ENCODE results near the gene AP5Z1. TPM values are rescaled to one million over a fixed set of nuclear protein-coding genes. Genes with fewer than 3 reads are reported as not detected.
A peak's percentile ranks its signal among the peaks of the same experiment; 100 is the strongest.

The AP5Z1 gene
- total RNA-seq, 4 donors from 2014 or later, result 13.0 to 33.9 (median 26.8) TPM

DNA sequence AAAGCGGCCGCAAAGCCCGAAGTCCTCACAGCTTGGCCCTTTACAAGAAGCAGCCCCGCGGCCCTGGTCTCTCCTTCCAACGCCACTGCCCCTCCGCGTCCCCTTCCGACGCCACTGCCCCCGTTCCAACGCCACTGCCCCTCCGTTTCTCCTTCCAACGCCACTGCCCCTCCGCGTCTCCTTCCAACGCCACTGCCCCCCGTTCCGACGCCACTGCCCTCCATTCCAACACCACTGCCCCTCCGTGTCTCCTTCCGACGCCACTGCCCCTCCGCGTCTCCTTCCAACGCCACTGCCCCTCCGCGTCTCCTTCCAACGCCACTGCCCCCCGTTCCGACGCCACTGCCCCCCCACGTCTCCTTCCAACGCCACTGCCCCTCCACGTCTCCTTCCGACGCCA, 33.1 kb downstream of the AP5Z1 start:
- Histone ChIP-seq H3K27me3 (peaks cover 49% of the 10 kb centered on the region), H3K4me3 (no peak overlapping the region), H3K27ac (no peak overlapping the region), H3K9me3 (peaks cover 0 to 9% (median 0%) of the 10 kb centered on the region in 3 donors), H3K4me1 (peaks cover 0 to 6% (median 0%) of the 10 kb centered on the region in 3 donors), H3K36me3 (peaks cover 0 to 17% of the 10 kb centered on the region in 2 donors)
- 64 to 81% methylated on average over 22 to 29 of the region's 37 CpGs for WGBS, 2 donors (ENCODE audit: low coverage in 1 of 2)
- ATAC-seq, result no peak
- TF ChIP-seq, protein P1, sequence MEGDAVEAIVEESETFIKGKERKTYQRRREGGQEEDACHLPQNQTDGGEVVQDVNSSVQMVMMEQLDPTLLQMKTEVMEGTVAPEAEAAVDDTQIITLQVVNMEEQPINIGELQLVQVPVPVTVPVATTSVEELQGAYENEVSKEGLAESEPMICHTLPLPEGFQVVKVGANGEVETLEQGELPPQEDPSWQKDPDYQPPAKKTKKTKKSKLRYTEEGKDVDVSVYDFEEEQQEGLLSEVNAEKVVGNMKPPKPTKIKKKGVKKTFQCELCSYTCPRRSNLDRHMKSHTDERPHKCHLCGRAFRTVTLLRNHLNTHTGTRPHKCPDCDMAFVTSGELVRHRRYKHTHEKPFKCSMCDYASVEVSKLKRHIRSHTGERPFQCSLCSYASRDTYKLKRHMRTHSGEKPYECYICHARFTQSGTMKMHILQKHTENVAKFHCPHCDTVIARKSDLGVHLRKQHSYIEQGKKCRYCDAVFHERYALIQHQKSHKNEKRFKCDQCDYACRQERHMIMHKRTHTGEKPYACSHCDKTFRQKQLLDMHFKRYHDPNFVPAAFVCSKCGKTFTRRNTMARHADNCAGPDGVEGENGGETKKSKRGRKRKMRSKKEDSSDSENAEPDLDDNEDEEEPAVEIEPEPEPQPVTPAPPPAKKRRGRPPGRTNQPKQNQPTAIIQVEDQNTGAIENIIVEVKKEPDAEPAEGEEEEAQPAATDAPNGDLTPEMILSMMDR (IDR thresholded peaks at IDR 0.05), result no peak
- TF ChIP-seq EP300 (IDR thresholded peaks at IDR 0.05) (no peak), POLR2AphosphoS5 (IDR thresholded peaks at IDR 0.05) (no peak), POLR2A (IDR thresholded peaks at IDR 0.05) (no peak)

DNA sequence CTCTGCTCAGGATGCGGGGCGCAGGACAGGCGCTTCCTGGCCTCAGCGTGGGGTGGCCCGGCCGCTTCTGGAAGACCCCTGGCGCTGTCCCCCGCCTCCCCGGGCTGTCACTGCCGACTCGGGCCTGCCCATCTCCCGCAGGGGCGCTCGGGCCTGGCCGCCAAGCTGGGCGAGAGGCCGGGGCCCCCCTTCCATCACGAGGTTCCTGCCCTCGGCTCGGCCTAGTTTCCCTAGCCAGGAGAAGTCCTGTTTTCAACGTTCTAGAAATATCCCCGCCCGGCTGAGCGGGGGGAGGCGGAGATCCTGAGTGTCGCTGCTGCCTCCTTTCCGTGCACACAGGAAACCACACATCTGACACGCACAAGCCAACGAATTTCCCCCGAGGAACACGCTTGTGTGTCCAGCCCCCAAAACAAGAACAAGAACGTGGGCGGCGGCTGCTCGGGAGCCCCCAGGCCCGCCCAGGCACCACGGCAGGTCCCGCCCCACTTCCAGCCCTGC, 33.7 kb downstream of the AP5Z1 start:
- TF ChIP-seq, protein P1 (IDR thresholded peaks at IDR 0.05), result no peak
- no peak for TF ChIP-seq POLR2A (IDR thresholded peaks at IDR 0.05)
- TF ChIP-seq EP300 (IDR thresholded peaks at IDR 0.05), result no peak
- TF ChIP-seq POLR2AphosphoS5 (IDR thresholded peaks at IDR 0.05), result no peak
- ATAC-seq, result no peak
- peak overlapping the region in 1 of 4 donors; percentile 51 for H3K27ac ChIP-seq

DNA sequence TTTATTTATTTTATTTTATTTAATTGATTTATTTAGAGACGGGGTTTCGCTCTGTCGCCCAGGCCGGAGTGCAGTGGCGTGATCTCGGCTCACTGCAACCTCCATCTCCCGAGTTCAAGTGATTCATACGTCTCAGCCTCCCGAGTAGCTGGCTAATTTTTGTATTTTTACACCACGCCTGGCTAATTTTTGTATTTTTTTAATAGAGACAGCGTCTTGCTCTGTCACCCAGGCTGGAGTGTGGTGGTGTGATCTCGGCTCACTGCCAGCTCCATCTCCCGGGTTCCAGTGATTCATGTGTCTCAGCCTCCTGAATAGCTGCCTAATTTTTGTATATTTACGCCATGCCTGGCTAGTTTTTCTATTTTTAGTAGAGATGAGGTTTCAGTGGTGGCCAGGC, 34.2 kb downstream of the AP5Z1 start:
- TF ChIP-seq, protein P1 (IDR thresholded peaks at IDR 0.05), result no peak
- TF ChIP-seq POLR2AphosphoS5 (IDR thresholded peaks at IDR 0.05) (no peak), POLR2A (IDR thresholded peaks at IDR 0.05) (no peak), EP300 (IDR thresholded peaks at IDR 0.05) (no peak)
- peaks cover 39% of the 10 kb centered on the region for H3K27me3 ChIP-seq
- H3K36me3 ChIP-seq, result peaks cover 0 to 28% of the 10 kb centered on the region in 2 donors
- 76 to 85% methylated on average over 5 to 13 of the region's 14 CpGs for WGBS, 2 donors (ENCODE audit: low coverage in 1 of 2)
- peak overlapping the region in 1 of 2 donors; percentile 27 for H3K4me3 ChIP-seq
- H3K27ac ChIP-seq, result no peak overlapping the region
- H3K4me1 ChIP-seq, result peaks cover 0 to 6% (median 0%) of the 10 kb centered on the region in 3 donors
- no peak for ATAC-seq
- H3K9me3 ChIP-seq, result peaks cover 0 to 9% (median 0%) of the 10 kb centered on the region in 3 donors

More for the DNA sequence above, 33.7 kb downstream of the AP5Z1 start:
- WGBS, 2 donors (ENCODE audit: low coverage in 1 of 2), result 84 to 97% methylated on average over 8 to 13 of the region's 38 CpGs
- Histone ChIP-seq H3K27me3 (peaks cover 43% of the 10 kb centered on the region), H3K4me3 (peak overlapping the region in 1 of 2 donors; percentile 27), H3K36me3 (peaks cover 0 to 22% of the 10 kb centered on the region in 2 donors), H3K4me1 (peaks cover 0 to 6% (median 0%) of the 10 kb centered on the region in 3 donors), H3K9me3 (peaks cover 0 to 9% (median 0%) of the 10 kb centered on the region in 3 donors)

DNA sequence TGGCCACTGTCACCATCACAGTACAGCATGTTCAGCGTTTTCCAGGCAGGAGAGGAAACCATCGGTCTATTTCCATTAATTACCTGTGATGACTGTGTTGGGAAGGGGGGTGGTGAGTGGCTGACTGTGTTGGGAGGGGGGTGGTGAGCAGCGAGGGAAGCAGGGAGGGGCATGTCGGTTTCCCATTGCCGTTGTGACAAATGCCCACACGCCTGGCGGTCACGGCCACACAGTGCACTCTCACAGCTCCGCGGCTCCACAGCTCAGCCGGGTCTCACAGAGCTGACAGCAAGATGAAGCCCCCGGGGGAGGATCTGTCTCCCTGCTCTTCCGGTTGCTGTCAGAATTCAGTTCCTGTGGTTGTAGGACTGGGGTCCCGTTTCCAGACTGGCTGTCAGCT, 39.0 kb downstream of the AP5Z1 start:
- 67% methylated on average over 8 to 10 of the region's 14 CpGs for WGBS, 2 donors (ENCODE audit: low coverage in 1 of 2)
- no peak for TF ChIP-seq POLR2A (IDR thresholded peaks at IDR 0.05)
- TF ChIP-seq EP300 (IDR thresholded peaks at IDR 0.05), result no peak
- TF ChIP-seq, protein P1 (IDR thresholded peaks at IDR 0.05), result no peak
- TF ChIP-seq POLR2AphosphoS5 (IDR thresholded peaks at IDR 0.05), result no peak
- Histone ChIP-seq H3K36me3 (peaks cover 0 to 54% of the 10 kb centered on the region in 2 donors), H3K4me3 (no peak overlapping the region), H3K27me3 (peaks cover 32% of the 10 kb centered on the region), H3K4me1 (no peaks in the 10 kb centered on the region), H3K9me3 (peaks cover 0 to 9% (median 0%) of the 10 kb centered on the region in 3 donors), H3K27ac (no peak overlapping the region)
- no peak for ATAC-seq

DNA sequence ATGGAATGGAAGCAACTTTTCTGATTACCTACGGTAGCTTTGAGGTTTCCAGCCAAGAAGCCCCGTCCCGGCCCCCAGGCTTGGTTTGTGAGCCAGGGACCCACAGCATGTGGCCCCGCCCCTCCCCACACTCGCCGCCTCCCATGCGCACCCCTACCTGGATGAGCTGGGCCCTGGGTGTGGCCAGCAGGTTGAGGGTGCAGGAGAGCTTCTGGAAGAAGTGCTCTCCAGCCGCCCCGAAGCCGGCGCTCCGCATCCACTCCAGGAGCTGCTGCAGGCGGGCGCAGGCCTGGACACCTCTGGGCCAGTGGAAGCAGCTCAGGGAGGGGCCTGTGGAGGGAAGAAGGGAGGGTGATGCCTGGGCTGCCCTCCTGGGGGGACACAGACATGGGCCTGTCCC, 39.7 kb downstream of the AP5Z1 start:
- Histone ChIP-seq H3K4me3 (no peak overlapping the region), H3K4me1 (peaks cover 0 to 3% (median 0%) of the 10 kb centered on the region in 3 donors), H3K27ac (no peak overlapping the region), H3K9me3 (peaks cover 0 to 9% (median 0%) of the 10 kb centered on the region in 3 donors), H3K27me3 (peaks cover 33% of the 10 kb centered on the region), H3K36me3 (peaks cover 0 to 54% of the 10 kb centered on the region in 2 donors)
- no CpG with 5 or more reads among the region's 14 CpGs for WGBS, 2 donors (ENCODE audit: low coverage in 1 of 2)
- TF ChIP-seq POLR2AphosphoS5 (IDR thresholded peaks at IDR 0.05) (no peak), POLR2A (IDR thresholded peaks at IDR 0.05) (no peak), EP300 (IDR thresholded peaks at IDR 0.05) (no peak)
- TF ChIP-seq, protein P1 (IDR thresholded peaks at IDR 0.05), result no peak
- ATAC-seq, result no peak

Data from gastroesophageal sphincter (tissue), 4 donors.